ENCODE results near the gene CYP24A1. TPM values are rescaled to one million over a fixed set of nuclear protein-coding genes. Genes with fewer than 3 reads are reported as not detected.

The CYP24A1 gene
- total RNA-seq, 1 donor from 2014 or later = not detected

GRCh38 chr20:54156981-54157835 lies 16.6 kb downstream of the CYP24A1 start:
- no peaks in the 10 kb centered on the region for H3K27me3 Mint-ChIP-seq (ENCODE audit: unreplicated experiment)
- no peaks in the 10 kb centered on the region for H3K4me1 Mint-ChIP-seq (ENCODE audit: low read depth, unreplicated experiment)
- DNase-seq = no peak
- H3K9me3 Mint-ChIP-seq (ENCODE audit: unreplicated experiment) = peaks cover 3% of the 10 kb centered on the region
- no peak for TF ChIP-seq CTCF (IDR thresholded peaks at IDR 0.05; ENCODE audit: partially characterized antibody, unreplicated experiment)
- no peaks in the 10 kb centered on the region for H3K36me3 Mint-ChIP-seq (ENCODE audit: unreplicated experiment)
- no peak overlapping the region for H3K27ac Mint-ChIP-seq (ENCODE audit: unreplicated experiment)
- no peak overlapping the region for H3K4me3 Mint-ChIP-seq (ENCODE audit: unreplicated experiment)

- no peak for DNase-seq
- no peaks in the 10 kb centered on the region for H3K36me3 Mint-ChIP-seq (ENCODE audit: unreplicated experiment)
- H3K4me3 Mint-ChIP-seq (ENCODE audit: unreplicated experiment) = no peak overlapping the region
- TF ChIP-seq CTCF (IDR thresholded peaks at IDR 0.05; ENCODE audit: partially characterized antibody, unreplicated experiment) = no peak
- H3K27me3 Mint-ChIP-seq (ENCODE audit: unreplicated experiment) = no peaks in the 10 kb centered on the region
- H3K4me1 Mint-ChIP-seq (ENCODE audit: low read depth, unreplicated experiment) = no peaks in the 10 kb centered on the region
- H3K9me3 Mint-ChIP-seq (ENCODE audit: unreplicated experiment) = peaks cover 3% of the 10 kb centered on the region
- no peak overlapping the region for H3K27ac Mint-ChIP-seq (ENCODE audit: unreplicated experiment)
Observed at GRCh38 chr20:54156522-54156921, 17.3 kb downstream of the CYP24A1 start.

DNA sequence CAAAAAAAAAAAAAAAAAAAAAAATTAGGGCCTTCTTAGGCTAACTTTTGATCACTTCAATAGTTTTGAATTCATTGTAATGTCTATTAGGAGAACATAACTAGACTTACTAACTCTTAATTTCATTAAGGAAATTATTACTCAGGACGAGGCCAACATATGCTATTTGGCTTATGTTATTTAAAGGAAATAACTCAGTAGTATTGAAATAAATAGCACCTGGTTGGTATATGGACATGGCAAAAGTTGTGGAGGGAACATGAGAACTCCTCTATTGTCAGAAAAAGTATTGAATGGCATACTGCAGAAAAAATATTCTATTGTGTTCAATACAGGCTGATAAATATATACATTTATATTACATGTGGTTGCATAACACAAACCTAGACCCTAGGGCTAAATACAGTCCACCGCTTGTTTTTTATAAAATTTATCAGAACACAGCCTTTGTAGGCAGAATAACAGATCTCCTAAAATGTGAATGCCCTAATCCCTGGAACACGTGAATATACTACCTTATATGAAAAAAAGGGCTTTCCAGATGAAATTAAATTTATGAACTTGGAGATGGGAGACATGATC lies 18.0 kb downstream of the CYP24A1 start:
- Mint-ChIP-seq H3K9me3 (ENCODE audit: unreplicated experiment) (no peaks in the 10 kb centered on the region), H3K27me3 (ENCODE audit: unreplicated experiment) (no peaks in the 10 kb centered on the region), H3K4me3 (ENCODE audit: unreplicated experiment) (no peak overlapping the region), H3K27ac (ENCODE audit: unreplicated experiment) (no peak overlapping the region), H3K36me3 (ENCODE audit: unreplicated experiment) (no peaks in the 10 kb centered on the region), H3K4me1 (ENCODE audit: low read depth, unreplicated experiment) (no peaks in the 10 kb centered on the region)
- TF ChIP-seq CTCF (IDR thresholded peaks at IDR 0.05; ENCODE audit: partially characterized antibody, unreplicated experiment) = no peak
- no peak for DNase-seq

DNA sequence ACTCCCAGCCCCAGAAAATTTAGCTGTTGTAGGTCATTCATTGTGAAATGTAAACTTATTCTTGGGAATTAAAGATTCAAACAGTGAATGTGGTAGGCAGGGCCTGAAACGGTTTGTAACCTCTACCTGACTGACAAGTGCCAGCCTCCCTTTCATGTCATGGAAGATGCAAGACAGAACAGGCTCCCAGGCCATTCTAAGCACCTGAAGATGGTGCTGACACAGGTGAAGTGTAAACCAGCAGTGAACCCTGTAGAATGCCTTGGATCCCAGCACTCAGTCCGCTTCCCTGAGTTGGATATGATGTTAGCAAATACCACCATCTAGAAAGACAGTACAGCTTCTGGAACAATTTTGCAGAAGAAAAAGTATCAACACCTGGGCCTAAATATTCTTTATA lies 19.3 kb downstream of the CYP24A1 start:
- Mint-ChIP-seq H3K4me1 (ENCODE audit: low read depth, unreplicated experiment) (no peaks in the 10 kb centered on the region), H3K36me3 (ENCODE audit: unreplicated experiment) (no peaks in the 10 kb centered on the region), H3K4me3 (ENCODE audit: unreplicated experiment) (no peak overlapping the region), H3K27me3 (ENCODE audit: unreplicated experiment) (no peaks in the 10 kb centered on the region), H3K9me3 (ENCODE audit: unreplicated experiment) (no peaks in the 10 kb centered on the region), H3K27ac (ENCODE audit: unreplicated experiment) (no peak overlapping the region)
- no peak for DNase-seq
- TF ChIP-seq CTCF (IDR thresholded peaks at IDR 0.05; ENCODE audit: partially characterized antibody, unreplicated experiment) = no peak

GRCh38 chr20:54153847-54154246 lies 19.9 kb downstream of the CYP24A1 start:
- no peak overlapping the region for H3K4me3 Mint-ChIP-seq (ENCODE audit: unreplicated experiment)
- H3K27ac Mint-ChIP-seq (ENCODE audit: unreplicated experiment) = no peak overlapping the region
- no peak for DNase-seq
- H3K27me3 Mint-ChIP-seq (ENCODE audit: unreplicated experiment) = no peaks in the 10 kb centered on the region
- H3K36me3 Mint-ChIP-seq (ENCODE audit: unreplicated experiment) = no peaks in the 10 kb centered on the region
- H3K9me3 Mint-ChIP-seq (ENCODE audit: unreplicated experiment) = peaks cover 2% of the 10 kb centered on the region
- peaks cover 2% of the 10 kb centered on the region for H3K4me1 Mint-ChIP-seq (ENCODE audit: low read depth, unreplicated experiment)
- no peak for TF ChIP-seq CTCF (IDR thresholded peaks at IDR 0.05; ENCODE audit: partially characterized antibody, unreplicated experiment)

Data from glutamatergic neuron (in vitro differentiated cells).